AG09309 (cell line): ENCODE results near the gene IKZF2.

Experiments
- DNase-seq: peaks from one replicate; pipeline ENCODE4 v3.0.0-alpha.2; 2010; ENCODE audit warnings: low read depth
- H3K4me3 ChIP-seq: 2 replicates; pipeline ENCODE4 v1.5.1; 2011; ENCODE audit warnings: mild to moderate bottlenecking, low read depth, low read length, moderate library complexity; ENCODE audit not compliant: control insufficient read depth
- TF ChIP-seq, protein P1 (sequence below): IDR thresholded peaks from 2 replicates; pipeline ENCODE4 v1.5.1; 2011; ENCODE audit warnings: mild to moderate bottlenecking, low read depth, low read length, inconsistent platforms; ENCODE audit not compliant: insufficient read depth, control insufficient read depth; ENCODE audit errors: missing control alignments

IKZF2 gene

DNA sequence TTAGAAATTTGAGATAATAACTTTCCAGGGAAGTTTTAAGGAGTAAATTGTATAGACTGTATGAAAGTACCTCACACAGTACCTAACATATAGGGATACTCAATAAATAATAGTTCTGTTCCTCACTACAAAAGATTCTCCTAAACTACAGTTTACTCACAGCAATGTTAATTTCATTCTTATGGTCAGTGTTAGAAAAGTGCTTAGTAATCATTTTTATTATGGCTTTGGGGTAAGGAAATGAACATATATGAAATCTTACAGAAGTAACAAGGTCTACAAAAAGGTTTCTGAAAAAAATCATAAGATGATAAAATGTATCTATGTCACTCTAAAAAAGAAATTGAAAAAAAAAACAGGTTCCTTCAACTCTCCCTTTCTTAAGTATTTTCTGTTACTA is 67.2 kb downstream of the IKZF2 start:
- no peak for DNase-seq
- TF ChIP-seq, protein P1, sequence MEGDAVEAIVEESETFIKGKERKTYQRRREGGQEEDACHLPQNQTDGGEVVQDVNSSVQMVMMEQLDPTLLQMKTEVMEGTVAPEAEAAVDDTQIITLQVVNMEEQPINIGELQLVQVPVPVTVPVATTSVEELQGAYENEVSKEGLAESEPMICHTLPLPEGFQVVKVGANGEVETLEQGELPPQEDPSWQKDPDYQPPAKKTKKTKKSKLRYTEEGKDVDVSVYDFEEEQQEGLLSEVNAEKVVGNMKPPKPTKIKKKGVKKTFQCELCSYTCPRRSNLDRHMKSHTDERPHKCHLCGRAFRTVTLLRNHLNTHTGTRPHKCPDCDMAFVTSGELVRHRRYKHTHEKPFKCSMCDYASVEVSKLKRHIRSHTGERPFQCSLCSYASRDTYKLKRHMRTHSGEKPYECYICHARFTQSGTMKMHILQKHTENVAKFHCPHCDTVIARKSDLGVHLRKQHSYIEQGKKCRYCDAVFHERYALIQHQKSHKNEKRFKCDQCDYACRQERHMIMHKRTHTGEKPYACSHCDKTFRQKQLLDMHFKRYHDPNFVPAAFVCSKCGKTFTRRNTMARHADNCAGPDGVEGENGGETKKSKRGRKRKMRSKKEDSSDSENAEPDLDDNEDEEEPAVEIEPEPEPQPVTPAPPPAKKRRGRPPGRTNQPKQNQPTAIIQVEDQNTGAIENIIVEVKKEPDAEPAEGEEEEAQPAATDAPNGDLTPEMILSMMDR = no peak
- no peak overlapping the region for H3K4me3 ChIP-seq

DNA sequence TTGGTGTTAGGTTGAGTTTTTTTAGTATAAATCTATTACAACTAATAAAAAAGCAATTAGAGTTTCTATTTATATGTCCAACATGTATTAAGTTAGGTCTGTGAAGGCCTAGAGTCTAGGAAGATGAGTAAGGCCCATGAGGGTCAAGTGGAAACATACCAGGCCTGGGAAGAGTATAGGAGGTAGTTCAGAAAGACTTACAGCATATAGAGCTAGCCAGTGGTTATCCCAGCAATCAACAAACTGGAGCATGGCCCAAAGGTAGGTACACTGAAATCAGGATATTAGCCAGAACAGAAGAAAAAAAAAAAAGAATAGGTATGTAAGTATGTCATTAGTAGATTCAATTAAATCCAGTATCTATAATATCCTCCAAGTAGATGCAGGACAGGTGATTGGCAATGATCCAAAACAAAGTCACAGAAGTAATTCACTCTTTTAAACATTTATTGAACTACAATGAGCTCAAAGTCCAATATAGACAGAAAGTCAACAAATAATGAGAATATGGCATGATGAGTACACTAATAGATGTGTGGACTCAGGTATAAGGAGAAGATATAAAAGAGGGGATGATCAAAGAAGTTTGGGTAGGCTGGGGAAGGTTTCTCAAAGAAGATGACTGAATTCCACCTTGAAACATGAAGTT is 70.3 kb downstream of the IKZF2 start:
- H3K4me3 ChIP-seq = no peak overlapping the region
- TF ChIP-seq, protein P1 = no peak
- no peak for DNase-seq

DNA sequence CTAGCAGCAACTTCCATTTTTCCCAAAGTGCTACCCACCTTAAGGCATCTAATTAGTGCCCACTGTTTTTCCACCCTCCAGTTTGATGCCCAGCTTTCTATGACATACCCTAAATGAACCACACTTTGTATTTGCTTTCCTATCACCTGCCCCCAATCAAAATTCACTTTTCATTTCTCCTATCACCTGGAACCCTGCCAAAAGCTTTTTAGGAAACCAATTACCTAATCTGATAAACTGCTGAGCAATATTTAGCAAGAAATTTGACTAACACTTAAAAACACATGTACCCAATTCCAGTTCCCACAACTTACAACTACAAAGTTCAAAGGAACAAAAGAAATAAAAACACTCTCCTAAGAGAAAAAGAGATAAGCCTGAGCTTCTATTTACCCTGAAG is 71.7 kb downstream of the IKZF2 start:
- H3K4me3 ChIP-seq = no peak overlapping the region
- DNase-seq = no peak
- TF ChIP-seq, protein P1 = no peak

DNA sequence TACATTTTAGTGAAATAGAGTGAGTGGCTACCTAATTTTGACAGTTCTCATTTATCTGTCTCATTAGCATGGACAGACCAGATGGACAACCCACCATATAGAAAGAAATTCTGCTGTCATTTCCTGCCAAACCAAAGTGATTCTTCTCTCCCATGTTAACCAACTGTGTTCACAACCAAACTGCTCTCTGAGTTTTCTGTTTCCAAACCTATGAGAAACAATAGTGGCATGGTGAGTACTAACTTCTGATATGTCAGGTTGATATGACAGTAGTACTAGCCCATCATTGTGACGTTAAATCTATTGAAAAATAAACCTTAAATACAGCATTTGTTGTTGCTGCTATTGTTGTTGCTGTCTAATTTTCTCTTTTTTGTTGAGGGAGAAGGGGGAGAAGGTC is 72.7 kb downstream of the IKZF2 start:
- H3K4me3 ChIP-seq = no peak overlapping the region
- TF ChIP-seq, protein P1 = no peak
- DNase-seq = no peak

DNA sequence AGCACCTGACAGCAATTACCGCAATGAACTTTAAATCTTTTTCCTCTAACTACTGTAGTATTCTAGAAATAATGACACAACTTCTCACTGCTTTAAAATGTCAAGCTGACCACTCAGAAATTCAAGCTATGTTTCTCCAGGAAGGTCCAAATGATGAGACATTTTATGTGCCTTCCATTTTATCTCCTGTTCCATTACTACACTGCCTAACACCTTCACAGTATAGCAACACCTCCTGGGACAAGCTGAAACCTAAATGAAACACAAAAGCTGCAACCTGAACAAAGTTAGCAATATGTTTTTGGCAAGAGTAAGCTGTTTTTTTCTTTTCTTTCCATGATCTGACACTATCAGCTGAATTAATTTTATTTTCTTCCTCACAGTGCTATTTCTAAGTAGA is 81.9 kb downstream of the IKZF2 start:
- DNase-seq = no peak
- H3K4me3 ChIP-seq = no peak overlapping the region
- TF ChIP-seq, protein P1 = no peak

DNA sequence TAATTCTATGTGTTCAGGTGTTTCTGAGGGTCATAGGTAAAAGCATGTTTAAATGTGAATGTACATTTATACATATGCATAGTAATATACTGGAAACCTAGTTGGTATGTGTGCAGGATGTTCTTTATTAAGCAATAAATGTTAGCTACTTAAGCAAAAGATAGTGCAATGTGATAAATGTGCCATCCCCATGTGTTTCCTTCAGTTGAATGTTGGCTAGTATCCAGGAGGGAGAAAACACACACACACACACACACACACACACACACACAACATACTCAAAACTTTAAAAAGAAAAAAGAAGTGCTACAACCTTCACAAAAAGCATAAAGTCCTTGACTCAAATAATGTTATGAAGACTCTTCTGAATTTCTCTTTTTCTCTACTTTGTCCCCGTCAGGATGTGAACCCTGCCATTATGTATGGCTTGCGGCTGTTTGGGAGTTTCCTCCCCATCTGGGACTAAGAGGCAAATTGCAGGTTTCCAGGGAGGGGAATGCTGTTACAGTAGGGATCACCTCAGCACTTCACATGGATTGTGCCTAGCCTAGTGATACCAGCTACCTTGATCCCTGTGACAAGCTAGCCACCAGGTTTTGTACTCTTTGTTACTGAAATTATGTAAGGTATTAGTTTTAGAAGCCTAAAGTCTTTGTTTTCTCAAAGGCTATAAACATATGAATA is 82.6 kb downstream of the IKZF2 start:
- DNase-seq = no peak
- TF ChIP-seq, protein P1 = no peak
- no peak overlapping the region for H3K4me3 ChIP-seq
